Body of pancreas (tissue), 4 donors: ENCODE results near the gene FTCD.
"Not testable (repeated sequence)": the region's sequence is repeated elsewhere in the genome, so short reads cannot be mapped to it uniquely, and the experiment has no call there.

Source experiments
- CTCF ChIP-seq, 7 experiments: fragments of 450-650 bp in 4 of 7; fragments of 200-600 bp in 3 of 7; sonication (generic) in 3 of 7; IDR thresholded peaks; one replicate each; pipeline ENCODE4 v1.5.1; 2016 to 2019; ENCODE audit warnings: antibody characterized with exemption in 7 of 7
- POLR2A ChIP-seq, 3 donors: fragments of 450-650 bp; IDR thresholded peaks; one replicate each; pipeline ENCODE4 v1.6.1; 2016; ENCODE audit warnings: antibody characterized with exemption in 3 of 3, mild to moderate bottlenecking in 2 of 3

- not testable (repeated sequence) for TF ChIP-seq POLR2A, CTCF (IDR thresholded peaks at IDR 0.05)
Observed at GRCh38 chr21:46183337-46183909, 28.0 kb upstream of the FTCD start.
